Bronchial epithelial cell (primary cell): ENCODE data around the gene FAM89B. TPM values are rescaled to one million over a fixed set of nuclear protein-coding genes. Genes with fewer than 3 reads are reported as not detected.

Source experiments
- DNase-seq: peaks from one replicate; pipeline ENCODE4 v3.0.0-alpha.2; 2010; ENCODE audit warnings: low read depth
- FAIRE-seq: peaks from 2 replicates; lab custom pipeline; 2011; peaks lifted over from hg19 to GRCh38; lab: Jason Lieb, UNC
- H3K27me3 ChIP-seq: 2 replicates; pipeline ENCODE4 v1.5.1; 2011; ENCODE audit warnings: low read length; ENCODE audit not compliant: control insufficient read depth, insufficient read depth
- H3K36me3 ChIP-seq: 2 replicates; pipeline ENCODE4 v1.5.1; 2011; ENCODE audit warnings: low read length; ENCODE audit not compliant: control insufficient read depth, insufficient read depth
- H3K4me3 ChIP-seq: 2 replicates; pipeline ENCODE4 v1.5.1; 2011; ENCODE audit warnings: mild to moderate bottlenecking, low read depth, low read length, control low read depth
- CTCF ChIP-seq: IDR thresholded peaks from 2 replicates; pipeline ENCODE4 v1.5.1; 2011; ENCODE audit warnings: mild to moderate bottlenecking, moderate library complexity, low read length, control low read depth, inconsistent platforms; ENCODE audit not compliant: insufficient read depth, severe bottlenecking
- total RNA-seq: library from RNA; depleted of rRNA; stranded (reverse); fragments of >200 nt; gene quantifications from 2 replicates; pipeline ENCODE4 v1.2.1, GENCODE V29; 2014

Gene FAM89B
- total RNA-seq, 1 donor from 2014 or later, result 10.8 TPM

- DNase-seq (no peak), FAIRE-seq (no peak)
- TF ChIP-seq CTCF, result no peak
- H3K4me3 ChIP-seq, result no peak overlapping the region
- no peaks in the 10 kb centered on the region for H3K27me3 ChIP-seq
- no peaks in the 10 kb centered on the region for H3K36me3 ChIP-seq
Observed at GRCh38 chr11:65554842-65555430, 17.4 kb upstream of the FAM89B start.

- no peak for TF ChIP-seq CTCF
- Histone ChIP-seq H3K4me3 (no peak overlapping the region), H3K27me3 (no peaks in the 10 kb centered on the region), H3K36me3 (no peaks in the 10 kb centered on the region)
- peak; percentile 63 for DNase-seq
- no peak for FAIRE-seq
Observed at GRCh38 chr11:65555693-65556231, 16.6 kb upstream of the FAM89B start.

GRCh38 chr11:65556470-65557279 lies 15.7 kb upstream of the FAM89B start:
- Histone ChIP-seq H3K4me3 (no peak overlapping the region), H3K36me3 (no peaks in the 10 kb centered on the region), H3K27me3 (no peaks in the 10 kb centered on the region)
- FAIRE-seq, result no peak
- DNase-seq, result no peak
- no peak for TF ChIP-seq CTCF

- H3K36me3 ChIP-seq, result no peaks in the 10 kb centered on the region
- no peaks in the 10 kb centered on the region for H3K27me3 ChIP-seq
- H3K4me3 ChIP-seq, result peak overlapping the region; percentile 34
- DNase-seq, result no peak
- TF ChIP-seq CTCF, result no peak
- no peak for FAIRE-seq
Observed at GRCh38 chr11:65557280-65558001, 14.9 kb upstream of the FAM89B start.

GRCh38 chr11:65558002-65558929 lies 14.1 kb upstream of the FAM89B start, which contains the start of gene LTBP3:
Gene LTBP3, minus strand, starts transcription at chr11:65558359. Its CDS starts 400 bp downstream, at chr11:65557959.
- TF ChIP-seq CTCF, result no peak
- Histone ChIP-seq H3K27me3 (no peaks in the 10 kb centered on the region), H3K4me3 (peak within 1 kb of the TSS; percentile 34), H3K36me3 (no peaks in the 10 kb centered on the region)
- no peak for FAIRE-seq
- DNase-seq, result no peak
